Measurements from ENCODE around the gene NUDT3. TPM values are rescaled to one million over a fixed set of nuclear protein-coding genes. Genes with fewer than 3 reads are reported as not detected.
"Not testable (repeated sequence)": the region's sequence is repeated elsewhere in the genome, so short reads cannot be mapped to it uniquely, and the experiment has no call there.

Gene NUDT3
- total RNA-seq, 1 experiment from 2014 or later: 20.7 TPM

DNA sequence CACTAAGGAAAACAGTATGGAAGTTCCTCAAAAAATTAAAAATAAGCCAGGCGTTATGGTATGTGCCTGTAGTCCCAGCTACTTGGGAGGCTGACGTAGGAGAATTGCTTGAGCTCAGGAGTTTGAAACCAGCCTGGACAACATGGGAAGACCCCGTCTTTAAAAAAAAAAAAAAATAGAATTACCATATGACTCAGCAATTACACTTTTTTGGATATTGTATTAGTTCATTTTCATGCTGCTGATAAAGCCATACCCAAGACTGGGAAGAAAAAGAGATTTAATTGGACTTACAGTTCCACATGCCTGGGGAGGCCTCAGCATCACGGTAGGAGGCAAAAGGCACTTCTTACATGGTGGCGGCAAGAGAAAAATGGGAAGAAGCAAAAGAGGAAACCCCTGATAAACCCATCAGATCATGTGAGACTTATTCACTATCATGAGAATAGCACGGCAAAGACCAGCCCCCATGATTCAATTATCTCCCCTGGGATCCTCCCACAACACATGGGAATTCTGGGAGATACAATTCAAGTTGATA lies 132.9 kb downstream of the NUDT3 start:
- DNase-seq (ENCODE audit: low spot score): no peak

DNA sequence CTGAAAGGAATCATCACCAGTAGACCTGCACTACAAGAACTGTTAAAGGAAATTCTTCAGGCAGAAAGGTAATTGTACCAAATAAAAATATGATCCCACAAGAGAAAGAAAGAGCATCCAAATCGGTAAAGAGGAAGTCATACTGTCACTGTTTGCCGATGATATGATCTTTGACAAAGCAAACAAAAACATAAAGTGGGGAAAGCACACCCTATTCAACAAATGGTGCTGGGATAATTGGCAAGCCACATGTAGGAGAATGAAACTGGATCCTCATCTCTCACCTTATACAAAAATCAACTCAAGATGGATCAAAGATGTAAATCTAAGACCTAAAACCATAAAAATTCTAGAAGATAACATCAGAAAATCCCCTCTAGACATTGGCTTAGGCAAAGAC lies 140.1 kb downstream of the NUDT3 start:
- not testable (repeated sequence) for DNase-seq (ENCODE audit: low spot score)

DNA sequence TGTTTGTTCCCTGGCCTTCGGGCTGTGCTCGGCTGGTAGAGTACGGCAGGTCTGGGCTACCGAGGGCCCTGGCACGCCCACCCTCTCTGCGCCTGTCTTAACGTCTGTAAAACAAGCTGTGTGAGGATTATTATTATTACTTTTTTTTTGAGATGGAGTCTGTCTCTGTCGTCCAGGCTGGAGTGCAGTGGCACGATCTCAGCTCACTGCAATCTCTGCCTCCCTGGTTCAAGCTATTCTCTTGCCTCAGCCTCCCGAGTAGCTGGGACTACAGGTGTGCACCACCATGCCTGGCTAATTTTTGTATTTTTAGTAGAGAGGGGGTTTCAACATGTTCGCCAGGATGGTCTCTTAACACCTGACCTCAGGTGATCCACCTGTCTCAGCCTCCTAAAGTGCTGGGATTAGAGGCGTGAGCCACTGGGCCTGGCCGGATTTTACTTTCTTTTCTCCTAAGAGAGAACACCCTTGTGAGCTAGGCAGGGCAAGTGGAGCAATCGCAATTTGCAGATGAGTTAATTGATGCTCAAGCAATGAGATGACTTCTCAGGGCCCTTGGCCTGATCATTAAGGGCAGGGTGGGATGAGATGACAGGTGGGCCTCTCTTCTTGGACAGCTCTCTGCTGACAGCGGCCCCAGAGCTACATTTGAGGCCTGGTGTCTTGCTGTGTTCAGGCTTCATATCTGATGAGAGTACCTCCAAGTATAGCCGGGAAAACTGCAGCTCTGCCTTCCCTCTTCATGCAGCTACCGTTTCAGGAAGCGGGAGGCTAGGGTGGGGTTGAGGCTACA lies 142.8 kb downstream of the NUDT3 start:
- no peak for DNase-seq (ENCODE audit: low spot score)

DNA sequence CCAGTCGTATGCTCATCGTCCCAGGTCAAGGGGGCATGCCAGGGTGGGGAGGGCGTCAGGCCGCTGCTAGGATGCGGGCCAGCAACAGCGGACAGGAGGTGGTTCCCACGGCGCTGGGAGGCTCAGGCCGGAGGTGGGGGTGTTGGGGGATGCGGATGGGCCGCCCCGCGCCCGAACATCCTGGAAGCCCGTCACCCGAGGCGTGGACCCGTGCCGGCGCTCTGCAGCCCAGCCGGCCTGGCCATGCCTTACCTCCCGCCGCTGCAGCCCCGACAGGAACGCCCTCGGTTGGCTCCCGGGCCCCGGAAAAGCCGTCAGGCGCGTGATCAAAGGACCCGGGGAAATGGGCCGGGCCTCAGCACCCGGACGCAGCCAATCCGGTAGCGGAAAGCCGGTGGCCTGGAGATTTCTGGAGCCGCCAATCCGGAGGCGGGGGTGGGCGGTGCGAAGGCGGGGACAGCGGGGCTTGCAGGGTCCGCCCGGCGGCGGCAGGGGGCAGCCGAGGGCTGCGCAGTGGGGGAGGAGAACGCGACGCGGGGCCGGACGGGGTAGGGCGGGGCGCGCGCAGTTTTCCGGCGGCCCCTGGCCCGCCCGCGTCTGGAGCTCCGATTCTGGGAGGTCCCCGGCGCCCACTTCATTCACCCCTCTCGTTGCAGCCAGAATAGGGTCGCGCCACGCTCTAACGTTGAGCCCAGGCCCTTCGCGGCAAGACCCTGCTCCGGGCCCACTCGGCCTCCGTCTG lies 143.6 kb downstream of the NUDT3 start, which contains the start of gene SMIM29:
TSS of gene SMIM29 (minus strand) at position 280 of the 742 bp plus-strand sequence. CDS start 1,215 bp downstream, outside the sequence.
- DNase-seq (ENCODE audit: low spot score): peak; percentile 95

DNA sequence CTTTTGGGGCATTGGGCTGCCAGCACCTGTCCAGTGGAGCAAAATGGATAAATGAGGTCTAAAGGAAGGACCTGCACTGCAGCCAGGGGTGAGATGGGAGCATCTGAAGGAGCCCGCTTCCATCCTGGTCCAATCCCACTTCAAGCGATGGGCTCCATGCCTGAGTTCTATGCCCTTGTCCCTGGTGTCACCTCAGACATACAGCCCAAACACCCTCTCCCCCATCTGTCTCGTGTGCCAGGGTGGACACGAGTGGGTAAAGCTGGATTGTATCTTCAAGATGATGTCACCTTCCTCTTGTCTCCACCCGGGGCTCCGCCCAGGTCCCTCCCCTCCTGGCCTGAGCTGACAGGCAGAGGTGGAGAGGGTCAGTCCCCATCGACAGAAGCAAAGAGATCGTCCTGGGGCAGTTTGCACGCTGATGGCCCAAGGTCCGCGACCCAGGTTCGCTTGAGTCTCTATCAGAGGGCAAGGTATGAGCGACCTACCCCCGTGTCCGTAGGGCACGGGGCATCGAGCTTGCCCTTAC lies 144.2 kb downstream of the NUDT3 start:
- DNase-seq (ENCODE audit: low spot score): peak; percentile 53

DNA sequence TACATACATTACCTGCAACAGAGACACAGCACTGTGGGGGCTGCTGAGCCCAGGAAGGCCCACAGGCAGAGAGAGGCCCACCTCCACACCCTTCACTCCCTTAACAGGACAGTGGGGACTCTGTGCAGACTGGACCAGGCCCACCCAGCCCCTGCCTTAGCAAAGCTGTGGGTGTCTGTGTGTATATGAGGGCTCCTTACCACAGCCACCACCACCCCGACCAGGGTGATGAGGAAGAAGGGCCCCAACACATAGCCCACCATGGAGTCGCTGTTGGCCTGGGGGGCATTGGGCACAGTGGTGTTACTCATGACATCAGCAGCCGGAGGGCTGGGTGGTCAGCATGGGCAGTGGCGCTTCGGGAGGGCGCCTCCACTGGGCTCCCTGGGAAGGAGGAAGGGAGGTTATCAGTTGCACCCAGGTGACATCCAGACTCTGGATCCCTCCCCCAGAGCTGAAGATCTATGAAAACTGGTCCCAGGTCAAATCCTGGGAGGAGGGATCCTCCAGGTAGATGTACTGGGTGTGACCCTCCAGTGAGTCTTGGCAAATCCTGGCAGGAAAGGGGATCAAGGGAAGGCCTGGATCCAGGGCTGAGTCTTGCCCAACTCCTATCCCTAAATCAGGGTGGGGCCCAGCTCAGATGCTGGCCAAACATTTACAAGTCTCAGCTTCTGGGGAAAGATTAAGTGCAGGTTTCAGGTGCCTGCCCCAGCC lies 144.8 kb downstream of the NUDT3 start:
- DNase-seq (ENCODE audit: low spot score): no peak

DNA sequence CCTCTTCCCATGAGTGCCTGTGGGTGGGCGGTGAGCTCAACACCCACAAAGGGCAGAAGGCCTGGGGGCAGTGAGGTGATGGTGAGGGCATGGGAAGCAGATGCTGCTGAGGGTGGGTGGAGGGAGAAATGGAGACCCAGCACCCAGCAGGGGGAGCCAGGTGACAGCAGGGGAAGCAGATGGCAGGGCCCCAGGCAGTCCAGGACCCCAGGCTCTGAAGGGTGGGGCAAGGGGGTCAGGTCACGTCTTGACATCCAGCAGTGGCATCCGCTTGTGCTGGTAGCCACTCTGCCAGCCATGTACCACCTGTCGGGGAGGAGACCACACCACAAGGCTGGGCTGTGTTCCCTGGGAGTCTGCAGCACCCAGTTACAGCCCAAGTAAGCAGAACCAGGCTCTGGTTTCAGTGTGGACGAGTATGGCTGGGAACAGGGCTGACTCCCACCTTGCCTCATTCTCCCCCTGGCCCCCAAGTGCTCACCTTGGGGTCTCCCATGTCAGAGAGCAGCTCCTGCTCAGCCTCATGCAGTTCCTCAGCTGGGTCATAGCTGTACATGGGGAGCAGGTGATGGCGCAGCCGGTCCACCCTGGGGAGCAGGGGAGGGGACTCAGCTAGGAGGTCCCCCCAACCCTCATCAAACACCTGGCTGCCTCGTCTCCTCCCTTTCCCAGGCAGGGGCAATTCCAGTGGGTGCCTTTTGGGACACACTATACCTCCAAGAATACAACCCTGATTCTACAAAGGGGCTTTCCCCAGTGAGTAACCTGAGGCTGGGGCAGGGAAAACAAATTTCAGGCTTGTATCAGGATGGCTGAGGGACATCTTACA lies 145.7 kb downstream of the NUDT3 start:
- DNase-seq (ENCODE audit: low spot score): peak; percentile 61

DNA sequence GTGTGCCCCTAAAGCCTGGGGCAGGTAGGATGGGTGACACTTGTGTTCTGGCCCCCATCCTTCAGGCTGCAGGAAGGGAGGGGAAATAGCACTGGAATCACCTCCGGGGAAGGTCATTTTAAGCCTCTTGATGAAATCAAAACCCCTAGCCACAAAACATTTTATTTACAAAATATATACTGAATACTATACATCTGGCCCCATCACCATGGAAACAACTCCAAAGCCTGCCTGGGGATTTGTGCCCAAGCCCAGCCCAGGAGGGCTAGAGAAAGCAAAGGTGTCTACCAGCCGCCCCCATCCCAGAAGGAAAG lies 146.3 kb downstream of the NUDT3 start:
- no peak for DNase-seq (ENCODE audit: low spot score)

DNA sequence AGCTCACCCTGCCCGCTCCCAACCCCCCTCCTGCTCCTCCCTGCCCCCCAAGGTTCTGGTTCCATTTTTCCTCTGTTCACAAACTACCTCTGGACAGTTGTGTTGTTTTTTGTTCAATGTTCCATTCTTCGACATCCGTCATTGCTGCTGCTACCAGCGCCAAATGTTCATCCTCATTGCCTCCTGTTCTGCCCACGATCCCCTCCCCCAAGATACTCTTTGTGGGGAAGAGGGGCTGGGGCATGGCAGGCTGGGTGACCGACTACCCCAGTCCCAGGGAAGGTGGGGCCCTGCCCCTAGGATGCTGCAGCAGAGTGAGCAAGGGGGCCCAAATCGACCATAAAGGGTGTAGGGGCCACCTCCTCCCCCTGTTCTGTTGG lies 146.7 kb downstream of the NUDT3 start:
- DNase-seq (ENCODE audit: low spot score): not testable (repeated sequence)

DNA sequence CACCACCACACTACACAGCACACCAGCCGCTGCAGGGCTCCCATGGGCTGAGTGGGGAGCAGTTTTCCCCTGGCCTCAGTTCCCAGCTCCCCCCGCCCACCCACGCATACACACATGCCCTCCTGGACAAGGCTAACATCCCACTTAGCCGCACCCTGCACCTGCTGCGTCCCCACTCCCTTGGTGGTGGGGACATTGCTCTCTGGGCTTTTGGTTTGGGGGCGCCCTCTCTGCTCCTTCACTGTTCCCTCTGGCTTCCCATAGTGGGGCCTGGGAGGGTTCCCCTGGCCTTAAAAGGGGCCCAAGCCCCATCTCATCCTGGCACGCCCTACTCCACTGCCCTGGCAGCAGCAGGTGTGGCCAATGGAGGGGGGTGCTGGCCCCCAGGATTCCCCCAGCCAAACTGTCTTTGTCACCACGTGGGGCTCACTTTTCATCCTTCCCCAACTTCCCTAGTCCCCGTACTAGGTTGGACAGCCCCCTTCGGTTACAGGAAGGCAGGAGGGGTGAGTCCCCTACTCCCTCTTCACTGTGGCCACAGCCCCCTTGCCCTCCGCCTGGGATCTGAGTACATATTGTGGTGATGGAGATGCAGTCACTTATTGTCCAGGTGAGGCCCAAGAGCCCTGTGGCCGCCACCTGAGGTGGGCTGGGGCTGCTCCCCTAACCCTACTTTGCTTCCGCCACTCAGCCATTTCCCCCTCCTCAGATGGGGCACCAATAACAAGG lies 147.3 kb downstream of the NUDT3 start:
- DNase-seq (ENCODE audit: low spot score): not testable (repeated sequence)

DNA sequence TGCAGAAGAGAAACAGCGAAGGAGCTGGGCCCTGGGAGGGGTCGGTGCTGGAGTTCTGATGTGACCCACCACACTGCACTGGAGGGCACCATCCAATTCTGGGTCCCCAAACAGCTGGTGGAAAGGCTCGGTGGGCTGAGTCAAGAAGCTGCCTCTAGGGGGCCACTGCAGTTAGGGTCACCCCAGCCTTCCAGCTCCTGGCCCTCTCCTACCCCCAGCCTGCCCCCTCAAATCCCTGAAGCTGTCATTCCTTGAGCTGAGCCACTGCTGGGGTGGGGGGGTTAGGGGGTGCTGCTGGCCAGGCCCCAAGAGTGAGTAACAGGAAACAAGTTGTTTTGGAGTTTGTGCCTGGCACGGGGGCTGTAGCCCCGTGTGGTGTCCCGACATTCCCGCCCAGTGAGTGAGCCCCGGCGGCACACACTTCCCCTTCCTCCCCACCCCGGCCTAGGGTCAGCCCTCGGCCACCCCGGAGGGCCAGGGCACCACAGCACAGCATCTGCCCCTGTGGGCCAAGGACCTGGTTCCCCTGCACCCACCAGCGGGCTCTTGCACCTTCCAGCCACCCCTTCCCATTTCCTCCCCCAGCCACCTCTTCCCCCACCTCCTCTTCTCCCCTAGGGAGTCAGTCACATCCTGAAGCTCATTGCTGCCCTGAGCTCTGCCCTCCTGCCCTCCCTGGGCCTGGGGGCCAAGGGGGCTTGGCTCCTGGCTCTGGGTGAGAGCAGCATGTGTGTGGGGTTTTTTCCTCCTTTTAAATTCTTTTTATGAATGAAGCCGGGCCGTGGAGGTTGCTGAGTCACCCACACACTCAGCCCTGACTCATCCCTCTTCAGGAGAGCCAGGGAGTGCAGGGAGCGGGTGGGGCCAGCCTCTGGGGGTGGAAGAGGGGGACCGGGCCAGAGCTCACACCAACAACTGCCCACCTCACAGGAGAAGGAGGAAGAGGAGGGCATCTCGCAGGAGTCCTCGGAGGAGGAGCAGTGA lies 148.3 kb downstream of the NUDT3 start:
- DNase-seq (ENCODE audit: low spot score): peak; percentile 86

DNA sequence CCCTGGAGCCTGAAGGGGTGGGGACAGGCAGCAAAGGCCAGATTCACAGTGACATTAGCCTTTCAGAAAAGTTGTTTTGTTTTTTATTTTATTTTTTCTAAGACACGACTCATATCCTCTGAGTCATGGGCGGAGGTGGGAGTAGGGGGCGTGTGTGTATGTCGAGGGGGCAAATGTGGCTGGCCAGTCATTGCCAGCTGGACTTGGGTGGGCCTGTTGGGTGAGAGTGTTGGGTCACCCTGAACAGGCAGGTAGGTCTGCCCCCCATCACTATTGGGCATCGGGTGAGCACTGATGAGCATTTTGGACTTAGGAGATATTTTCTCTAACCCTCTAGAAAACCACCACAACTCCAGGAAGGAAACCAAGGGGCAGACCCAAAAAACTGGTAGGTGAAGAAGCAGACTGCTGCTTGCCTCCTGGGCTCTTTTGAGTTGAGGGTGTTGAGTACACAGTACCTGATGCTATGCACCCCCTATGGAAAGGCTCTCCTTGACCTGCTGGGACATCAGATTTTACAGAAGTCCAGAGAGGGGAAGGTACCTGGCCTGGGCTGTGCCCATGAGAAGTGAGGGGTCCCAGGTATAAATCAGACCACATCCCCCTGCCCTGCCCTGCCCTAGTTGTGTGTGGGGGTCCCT lies 149.2 kb downstream of the NUDT3 start:
- DNase-seq (ENCODE audit: low spot score): no peak

DNA sequence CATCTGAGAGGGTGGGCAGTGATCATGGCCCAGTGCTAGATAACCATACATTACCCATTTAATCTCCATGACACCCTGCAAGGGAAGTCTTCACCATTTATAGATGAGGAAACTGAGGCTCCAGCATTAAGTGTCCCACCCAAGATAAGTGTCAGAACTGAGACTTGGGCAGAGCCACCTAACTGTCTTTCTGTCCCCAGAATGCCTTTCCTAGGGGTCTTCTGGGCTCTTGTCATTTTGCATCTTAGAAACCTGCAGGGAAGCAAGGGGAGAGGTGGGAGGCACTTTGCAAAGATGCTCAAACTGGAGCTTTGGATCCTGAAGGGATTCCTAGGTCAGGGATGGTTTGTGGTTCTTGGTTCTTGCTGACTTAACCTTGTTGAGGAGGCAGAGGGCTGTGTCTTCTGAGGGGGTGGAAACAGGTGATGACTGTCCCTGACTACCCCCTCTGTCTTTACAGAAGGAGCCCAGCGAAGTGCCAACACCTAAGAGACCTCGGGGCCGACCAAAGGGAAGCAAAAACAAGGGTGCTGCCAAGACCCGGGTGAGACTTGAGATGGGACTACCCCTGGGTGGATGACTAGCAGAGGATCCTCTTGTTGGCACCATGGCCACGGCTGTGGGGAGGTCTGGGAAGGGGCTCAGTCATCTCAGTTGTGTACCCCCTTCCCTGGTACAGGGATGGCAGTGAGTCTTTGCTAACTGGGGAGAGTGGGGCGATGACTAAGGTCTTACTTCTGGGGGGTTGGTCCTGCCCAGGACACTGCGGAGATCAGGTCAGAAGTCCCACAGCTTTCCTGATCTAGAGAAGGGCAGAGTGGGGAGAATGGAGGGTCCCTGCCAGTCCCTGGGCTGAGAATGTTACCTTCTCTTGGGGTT lies 150.0 kb downstream of the NUDT3 start:
- DNase-seq (ENCODE audit: low spot score): no peak

DNA sequence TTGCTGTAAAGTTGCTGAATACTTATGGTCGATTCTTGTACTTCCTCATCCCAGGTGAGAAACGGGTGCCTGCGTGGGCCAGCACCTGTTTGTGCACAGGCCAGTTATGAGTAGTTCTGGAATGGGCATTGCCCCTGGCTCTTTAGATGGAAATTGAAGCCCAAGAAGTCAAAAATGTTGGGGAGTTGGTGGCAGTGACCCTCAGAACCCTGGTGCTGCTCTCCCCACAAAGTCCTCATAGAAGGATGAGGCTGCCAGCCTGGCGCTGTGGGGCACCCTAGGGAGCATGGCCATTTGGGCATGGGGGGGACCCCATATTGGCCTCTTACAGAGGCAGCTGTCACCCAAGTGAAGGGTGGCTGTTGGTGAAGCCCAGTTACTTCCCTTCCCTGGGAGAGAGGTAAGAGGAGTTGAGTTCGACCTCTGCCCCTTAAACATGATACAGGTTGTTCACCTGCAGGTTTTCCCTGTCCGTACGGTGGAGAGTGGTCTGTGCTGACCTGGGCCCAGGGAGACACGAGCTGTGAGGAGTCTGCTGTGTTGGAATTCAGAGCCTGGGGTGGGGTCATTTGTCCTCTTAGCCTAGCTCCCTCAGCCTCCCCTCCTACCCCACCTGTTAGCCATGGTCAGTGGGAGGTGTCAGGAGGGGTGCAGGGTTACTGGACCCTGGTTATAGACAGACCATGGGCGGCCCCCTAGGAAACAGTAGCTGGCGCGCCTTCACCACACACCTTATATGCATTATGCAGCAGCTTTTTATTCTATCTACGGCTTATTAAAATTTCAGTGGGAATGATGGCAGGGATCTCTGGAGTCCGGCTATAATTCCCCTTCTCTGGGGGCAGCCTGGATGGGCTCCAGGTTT lies 150.9 kb downstream of the NUDT3 start:
- no peak for DNase-seq (ENCODE audit: low spot score)

DNA sequence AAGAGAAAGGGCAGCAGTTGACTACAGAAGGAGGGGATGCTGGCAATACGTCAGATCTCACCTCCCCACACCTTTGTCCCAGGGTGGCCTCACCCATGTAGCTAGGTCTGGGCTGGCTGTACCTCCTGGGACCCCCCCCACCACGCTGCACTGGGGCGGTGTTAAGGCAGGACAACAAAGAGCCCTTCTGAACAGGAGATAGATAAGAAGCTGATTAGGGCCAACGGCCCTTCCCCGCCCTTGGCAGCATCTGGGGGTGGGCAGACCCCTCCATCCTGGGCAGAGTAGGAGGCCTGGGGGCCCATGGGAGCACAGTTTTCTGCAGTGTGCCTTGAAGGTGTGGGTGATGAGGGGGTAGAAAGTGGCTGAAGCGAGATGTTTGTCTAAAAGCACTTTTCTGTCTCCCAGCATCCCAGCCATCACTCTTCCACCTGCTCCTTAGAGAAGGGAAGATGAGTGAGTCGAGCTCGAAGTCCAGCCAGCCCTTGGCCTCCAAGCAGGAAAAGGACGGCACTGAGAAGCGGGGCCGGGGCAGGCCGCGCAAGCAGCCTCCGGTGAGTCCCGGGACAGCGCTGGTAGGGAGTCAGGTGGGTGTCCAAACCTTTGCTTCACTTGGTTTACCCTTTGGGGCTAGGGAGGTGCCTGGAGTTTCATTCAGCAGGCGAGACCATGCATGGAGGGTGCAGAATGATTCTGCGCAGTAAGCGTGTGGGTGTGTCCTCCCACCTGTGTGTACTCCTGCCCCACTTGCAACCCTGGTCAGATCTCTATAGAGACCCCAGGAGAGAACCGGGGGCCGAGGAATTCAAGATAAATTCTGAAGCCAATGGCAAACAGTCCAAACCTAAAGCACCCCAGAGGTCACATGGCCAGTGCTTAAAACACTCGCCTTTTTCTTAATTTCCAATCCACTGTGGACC lies 151.9 kb downstream of the NUDT3 start:
- no peak for DNase-seq (ENCODE audit: low spot score)

Data from HT-29 (cell line).